Measurements from ENCODE around the gene SH3GLB2.
"Not testable (repeated sequence)": the region's sequence is repeated elsewhere in the genome, so short reads cannot be mapped to it uniquely, and the experiment has no call there.

SH3GLB2 gene

GRCh38 chr9:129013674-129014073 is 14.5 kb downstream of the SH3GLB2 start:
- FAIRE-seq = no peak

GRCh38 chr9:129012893-129013448 is 15.2 kb downstream of the SH3GLB2 start:
- FAIRE-seq = no peak

GRCh38 chr9:129012343-129012742 is 15.8 kb downstream of the SH3GLB2 start:
- no peak for FAIRE-seq

- no peak for FAIRE-seq
Observed at GRCh38 chr9:129011761-129012181, 16.4 kb downstream of the SH3GLB2 start.

- FAIRE-seq = no peak
Observed at GRCh38 chr9:129011170-129011569, 17.0 kb downstream of the SH3GLB2 start.

GRCh38 chr9:129010267-129010975 is 17.7 kb downstream of the SH3GLB2 start:
- no peak for FAIRE-seq

GRCh38 chr9:129009584-129010141 is 18.5 kb downstream of the SH3GLB2 start:
- FAIRE-seq = no peak

- FAIRE-seq = no peak
Observed at GRCh38 chr9:129008986-129009583, 19.0 kb downstream of the SH3GLB2 start.

- FAIRE-seq = no peak
Observed at GRCh38 chr9:129008469-129008965, 19.6 kb downstream of the SH3GLB2 start.

GRCh38 chr9:129007766-129008468 is 20.2 kb downstream of the SH3GLB2 start:
- FAIRE-seq = no peak

GRCh38 chr9:129007035-129007765 is 20.9 kb downstream of the SH3GLB2 start:
- FAIRE-seq = no peak

GRCh38 chr9:129006328-129007034 is 21.6 kb downstream of the SH3GLB2 start:
- peak; percentile 32 for FAIRE-seq

GRCh38 chr9:129005336-129005997 is 22.7 kb downstream of the SH3GLB2 start:
- no peak for FAIRE-seq

GRCh38 chr9:129004173-129004572 is 24.0 kb downstream of the SH3GLB2 start:
- not testable (repeated sequence) for FAIRE-seq

GRCh38 chr9:129002992-129003391 is 25.1 kb downstream of the SH3GLB2 start:
- no peak for FAIRE-seq

- no peak for FAIRE-seq
Observed at GRCh38 chr9:129001504-129002325, 26.4 kb downstream of the SH3GLB2 start.

- FAIRE-seq = no peak
Observed at GRCh38 chr9:128999581-129000206, 28.4 kb downstream of the SH3GLB2 start.

GRCh38 chr9:128998462-128998861 is 29.7 kb downstream of the SH3GLB2 start:
- no peak for FAIRE-seq

- FAIRE-seq = no peak
Observed at GRCh38 chr9:128995791-128996190, 32.3 kb downstream of the SH3GLB2 start.

- no peak for FAIRE-seq
Observed at GRCh38 chr9:128992995-128993394, 35.1 kb downstream of the SH3GLB2 start.
